DND-41 (cell line): ENCODE data around the gene ITPR1.

Source experiments
- ATAC-seq: fragments of 200-7000 bp; cut with Tn5 transposase; 3 replicates; pipeline ENCODE4 v1.9.1; 2021; ENCODE audit warnings: low read depth; ENCODE audit not compliant: insufficient read depth
- DNase-seq: peaks from one replicate; pipeline ENCODE4 v3.0.0-alpha.2; 2020
- H2AFZ ChIP-seq: 2 replicates; pipeline ENCODE4 v1.6.0; 2012; ENCODE audit warnings: low read depth, low read length
- H3K27ac ChIP-seq: 2 replicates; pipeline ENCODE4 v1.5.1; 2012; ENCODE audit warnings: low read length, inconsistent platforms
- H3K27me3 ChIP-seq: fragments of 200-600 bp; sonication (generic); 2 replicates; pipeline ENCODE4 v1.6.0; 2012; ENCODE audit warnings: low read length, mild to moderate bottlenecking, inconsistent platforms; ENCODE audit not compliant: insufficient read depth, poor library complexity
- H3K36me3 ChIP-seq: 2 replicates; pipeline ENCODE4 v1.5.1; 2012; ENCODE audit warnings: low read length, inconsistent platforms; ENCODE audit not compliant: insufficient read depth
- H3K4me1 ChIP-seq: 2 replicates; pipeline ENCODE4 v1.5.1; 2012; ENCODE audit warnings: mild to moderate bottlenecking, low read length; ENCODE audit not compliant: insufficient read depth
- H3K4me2 ChIP-seq: 2 replicates; pipeline ENCODE4 v1.6.0; 2012; ENCODE audit warnings: mild to moderate bottlenecking, moderate library complexity, low read length, inconsistent platforms; ENCODE audit not compliant: insufficient read depth
- H3K4me3 ChIP-seq, 2 experiments: fragments of 200-600 bp in 1 of 2; shearing (Covaris generic) in 1 of 2; 2 replicates each; pipeline ENCODE4 v1.5.1; 2012 to 2016; ENCODE audit warnings: inconsistent platforms in 2 of 2, low read length in 2 of 2, mild to moderate bottlenecking in 2 of 2, low read depth in 1 of 2, moderate library complexity in 1 of 2
- H3K79me2 ChIP-seq: 2 replicates; pipeline ENCODE4 v1.6.0; 2012; ENCODE audit warnings: low read length, inconsistent platforms; ENCODE audit not compliant: insufficient read depth
- H3K9ac ChIP-seq: 2 replicates; pipeline ENCODE4 v1.6.0; 2012; ENCODE audit warnings: low read depth, mild to moderate bottlenecking, inconsistent platforms, low read length, moderate library complexity
- H3K9me3 ChIP-seq: 2 replicates; pipeline ENCODE4 v1.5.1; 2012; ENCODE audit warnings: low read length, moderate library complexity, mild to moderate bottlenecking, inconsistent platforms; ENCODE audit not compliant: insufficient read depth, severe bottlenecking
- H4K20me1 ChIP-seq: 2 replicates; pipeline ENCODE4 v1.6.0; 2012; ENCODE audit warnings: low read length; ENCODE audit not compliant: insufficient read depth
- EZH2 ChIP-seq: IDR thresholded peaks from 3 replicates; pipeline ENCODE4 v1.6.1; 2012; ENCODE audit warnings: borderline replicate concordance, low read depth, mild to moderate bottlenecking, moderate library complexity, low read length, inconsistent platforms; ENCODE audit not compliant: severe bottlenecking
- TF ChIP-seq, protein P1 (sequence below): IDR thresholded peaks from 2 replicates; pipeline ENCODE4 v1.5.1; 2012; ENCODE audit warnings: borderline replicate concordance, low read length, moderate library complexity, mild to moderate bottlenecking; ENCODE audit not compliant: poor library complexity, severe bottlenecking; ENCODE audit errors: extremely low read depth

Gene ITPR1

GRCh38 chr3:4855676-4856075 is 362.5 kb downstream of the ITPR1 start:
- Histone ChIP-seq H3K27me3 (no peaks in the 10 kb centered on the region), H3K36me3 (no peaks in the 10 kb centered on the region), H3K27ac (no peak overlapping the region), H4K20me1 (no peaks in the 10 kb centered on the region), H3K79me2 (no peaks in the 10 kb centered on the region), H3K4me2 (no peak overlapping the region), H3K4me3 (no peak overlapping the region), H3K4me1 (no peaks in the 10 kb centered on the region), H3K9me3 (no peaks in the 10 kb centered on the region), H2AFZ (no peak overlapping the region), H3K9ac (no peak overlapping the region)
- ATAC-seq: no peak
- no peak for DNase-seq
- TF ChIP-seq EZH2: no peak
- TF ChIP-seq, protein P1, sequence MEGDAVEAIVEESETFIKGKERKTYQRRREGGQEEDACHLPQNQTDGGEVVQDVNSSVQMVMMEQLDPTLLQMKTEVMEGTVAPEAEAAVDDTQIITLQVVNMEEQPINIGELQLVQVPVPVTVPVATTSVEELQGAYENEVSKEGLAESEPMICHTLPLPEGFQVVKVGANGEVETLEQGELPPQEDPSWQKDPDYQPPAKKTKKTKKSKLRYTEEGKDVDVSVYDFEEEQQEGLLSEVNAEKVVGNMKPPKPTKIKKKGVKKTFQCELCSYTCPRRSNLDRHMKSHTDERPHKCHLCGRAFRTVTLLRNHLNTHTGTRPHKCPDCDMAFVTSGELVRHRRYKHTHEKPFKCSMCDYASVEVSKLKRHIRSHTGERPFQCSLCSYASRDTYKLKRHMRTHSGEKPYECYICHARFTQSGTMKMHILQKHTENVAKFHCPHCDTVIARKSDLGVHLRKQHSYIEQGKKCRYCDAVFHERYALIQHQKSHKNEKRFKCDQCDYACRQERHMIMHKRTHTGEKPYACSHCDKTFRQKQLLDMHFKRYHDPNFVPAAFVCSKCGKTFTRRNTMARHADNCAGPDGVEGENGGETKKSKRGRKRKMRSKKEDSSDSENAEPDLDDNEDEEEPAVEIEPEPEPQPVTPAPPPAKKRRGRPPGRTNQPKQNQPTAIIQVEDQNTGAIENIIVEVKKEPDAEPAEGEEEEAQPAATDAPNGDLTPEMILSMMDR: no peak

DNA sequence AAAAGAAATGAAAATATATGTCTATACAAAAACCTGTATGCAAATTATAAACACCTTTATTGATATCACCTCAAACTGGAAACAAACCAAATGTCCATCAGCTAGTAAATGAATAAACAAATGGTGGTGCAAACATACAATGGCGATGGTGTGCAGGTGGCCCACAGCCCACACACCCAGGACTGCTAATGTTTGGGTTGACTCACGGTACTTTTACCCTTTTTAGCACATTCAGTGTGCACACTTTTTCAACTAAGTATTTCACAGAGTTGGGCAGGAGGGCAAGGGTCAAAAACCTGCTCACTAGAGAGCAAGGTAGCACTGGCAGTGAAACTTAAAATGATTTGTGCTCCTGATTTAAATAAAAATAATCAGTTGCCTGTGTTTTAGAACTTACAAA is 363.0 kb downstream of the ITPR1 start:
- TF ChIP-seq EZH2: no peak
- TF ChIP-seq, protein P1: no peak

DNA sequence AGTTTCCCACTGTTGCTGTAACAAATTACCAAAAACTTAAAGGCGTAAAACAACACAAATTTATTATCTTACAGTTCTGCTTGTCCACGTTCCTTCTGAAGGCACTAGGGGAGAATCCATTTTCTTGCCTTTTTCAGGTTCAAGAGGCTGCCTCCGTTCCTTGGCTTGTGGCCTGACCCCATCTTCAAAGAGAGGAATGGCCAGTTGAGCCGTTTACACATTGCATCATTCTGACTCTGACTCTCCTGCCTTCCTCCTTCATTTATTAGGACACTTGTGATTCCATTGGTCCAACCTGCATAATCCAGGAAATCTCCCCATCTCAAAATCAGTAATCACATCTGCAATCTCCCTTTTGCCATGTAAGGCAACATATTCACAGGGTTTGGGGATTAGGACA is 363.4 kb downstream of the ITPR1 start:
- no peak for ATAC-seq
- DNase-seq: no peak
- Histone ChIP-seq H2AFZ (no peak overlapping the region), H3K4me1 (no peaks in the 10 kb centered on the region), H3K27me3 (no peaks in the 10 kb centered on the region), H4K20me1 (no peaks in the 10 kb centered on the region), H3K9me3 (peaks cover 7% of the 10 kb centered on the region), H3K9ac (no peak overlapping the region), H3K4me3 (no peak overlapping the region), H3K79me2 (no peaks in the 10 kb centered on the region), H3K4me2 (no peak overlapping the region), H3K36me3 (no peaks in the 10 kb centered on the region), H3K27ac (no peak overlapping the region)
- TF ChIP-seq, protein P1: no peak
- no peak for TF ChIP-seq EZH2

More for the DNA sequence above, 363.0 kb downstream of the ITPR1 start:
- H3K79me2 ChIP-seq: no peaks in the 10 kb centered on the region
- DNase-seq (no peak), ATAC-seq (no peak)
- no peak overlapping the region for H3K9ac ChIP-seq
- H4K20me1 ChIP-seq: no peaks in the 10 kb centered on the region
- H3K4me1 ChIP-seq: no peaks in the 10 kb centered on the region
- H3K4me3 ChIP-seq: no peak overlapping the region
- no peak overlapping the region for H2AFZ ChIP-seq
- H3K27me3 ChIP-seq: no peaks in the 10 kb centered on the region
- H3K4me2 ChIP-seq: no peak overlapping the region
- H3K27ac ChIP-seq: no peak overlapping the region
- no peaks in the 10 kb centered on the region for H3K36me3 ChIP-seq
- H3K9me3 ChIP-seq: peaks cover 3% of the 10 kb centered on the region

- TF ChIP-seq EZH2: no peak
- TF ChIP-seq, protein P1: no peak
- Histone ChIP-seq H3K9me3 (peaks cover 11% of the 10 kb centered on the region), H3K9ac (no peak overlapping the region), H2AFZ (no peak overlapping the region), H3K4me3 (no peak overlapping the region), H3K27ac (no peak overlapping the region), H3K27me3 (no peaks in the 10 kb centered on the region), H3K4me1 (no peaks in the 10 kb centered on the region), H3K36me3 (no peaks in the 10 kb centered on the region), H4K20me1 (no peaks in the 10 kb centered on the region), H3K79me2 (no peaks in the 10 kb centered on the region), H3K4me2 (no peak overlapping the region)
- ATAC-seq (no peak), DNase-seq (no peak)
These were observed 363.8 kb downstream of the ITPR1 start for GRCh38 chr3:4856986-4857385.
